K562 (cell line): ENCODE measurements around the gene RCOR1. TPM values are rescaled to one million over a fixed set of nuclear protein-coding genes. Genes with fewer than 3 reads are reported as not detected.
A peak's percentile ranks its signal among the peaks of the same experiment; 100 is the strongest.

Source experiments
- ATAC-seq: fragments of 200-7000 bp; cut with Tn5 transposase; 3 replicates; pipeline ENCODE4 v1.9.1; 2020; ENCODE audit warnings: moderate library complexity
- BruUV-seq: library from RNA; stranded (reverse); fragments of 400-500 nt; replicated peaks from 2 replicates; lab custom pipeline; 2021; lab: Mats Ljungman, UMichigan
- CTCF ChIA-PET: fragments of 300-600 bp; formaldehyde crosslinking; extraction: SDS; loops from one replicate; lab custom pipeline; 2021; ENCODE audit warnings: low intra/inter-chr PET ratio; lab: Yijun Ruan, JAX
- POLR2A ChIA-PET: fragments of 300-600, 350-650 bp; sonication (Branson Sonifier 250); formaldehyde crosslinking; extraction: SDS; loops from one replicate; lab custom pipeline; 2021; ENCODE audit warnings: antibody characterized with exemption, inconsistent platforms; lab: Yijun Ruan, JAX
- DNase-seq, 4 experiments: peaks; one replicate each; pipeline versions ENCODE4 v3.0.0 to v3.0.0-alpha.2; 2011 to 2018; ENCODE audit warnings: low spot score in 3 of 4, mixed read lengths in 3 of 4; ENCODE audit errors: extremely low read depth in 1 of 4
- FAIRE-seq: peaks from 2 replicates; lab custom pipeline; 2011; peaks lifted over from hg19 to GRCh38; lab: Jason Lieb, UNC
- H2AFZ ChIP-seq: 2 replicates; pipeline ENCODE4 v1.6.0; 2011; ENCODE audit warnings: low read depth, low read length, control low read depth, inconsistent platforms
- H3K27ac ChIP-seq: fragments of 200-600 bp; 3 replicates; pipeline ENCODE4 v1.8.0; 2011; ENCODE audit warnings: low read depth, mild to moderate bottlenecking, control low read depth, inconsistent platforms, low read length, moderate library complexity, mixed read lengths; ENCODE audit errors: extremely low read depth
- H3K27me3 ChIP-seq, 2 experiments: fragments of 300-600 bp in 1 of 2; 2 replicates in 1 of 2; 3 replicates in 1 of 2; pipeline versions ENCODE4 v1.6.0 to v1.8.0; 2011; ENCODE audit warnings: inconsistent platforms in 2 of 2, low read length in 2 of 2, mild to moderate bottlenecking in 1 of 2, mixed read lengths in 1 of 2, moderate library complexity in 1 of 2; ENCODE audit not compliant: control insufficient read depth in 2 of 2, insufficient read depth in 2 of 2
- H3K36me3 ChIP-seq: fragments of 300-600 bp; 3 replicates; pipeline ENCODE4 v1.8.0; 2011; ENCODE audit warnings: mild to moderate bottlenecking, low read length, inconsistent platforms; ENCODE audit not compliant: control insufficient read depth, insufficient read depth
- H3K4me1 ChIP-seq, 2 experiments: fragments of 200-600 bp in 1 of 2; replicated peaks in 1 of 2; 2 replicates in 1 of 2; 3 replicates in 1 of 2; pipeline versions ENCODE4 v1.5.1 to v1.8.0; 2011; ENCODE audit warnings: inconsistent platforms in 2 of 2, low read length in 2 of 2, mild to moderate bottlenecking in 1 of 2, mixed read lengths in 1 of 2, moderate library complexity in 1 of 2; ENCODE audit not compliant: control insufficient read depth in 2 of 2, insufficient read depth in 2 of 2
- H3K4me2 ChIP-seq: 2 replicates; pipeline ENCODE4 v1.6.1; 2011; ENCODE audit warnings: low read length, control low read depth, inconsistent platforms, mixed read lengths; ENCODE audit not compliant: insufficient read depth
- H3K4me3 ChIP-seq: fragments of 200-600 bp; sonication (generic), shearing (Covaris generic); 2 replicates; pipeline ENCODE4 v1.5.1; 2016; ENCODE audit warnings: control low read depth, inconsistent platforms
- H3K79me2 ChIP-seq: fragments of 200-600 bp; 3 replicates; pipeline ENCODE4 v1.8.0; 2011; ENCODE audit warnings: low read length, inconsistent platforms; ENCODE audit not compliant: control insufficient read depth, insufficient read depth
- H3K9ac ChIP-seq, 2 experiments: 2 replicates each; pipeline versions ENCODE4 v1.6.0 to v1.6.1; 2011; ENCODE audit warnings: low read depth in 2 of 2, low read length in 2 of 2, control low read depth in 1 of 2, inconsistent platforms in 1 of 2, mild to moderate bottlenecking in 1 of 2, mixed read lengths in 1 of 2; ENCODE audit not compliant: insufficient read depth in 1 of 2
- H3K9me1 ChIP-seq: one replicate; pipeline ENCODE4 v1.6.0; 2011; ENCODE audit warnings: inconsistent platforms, mild to moderate bottlenecking, low read length, moderate library complexity; ENCODE audit not compliant: control insufficient read depth, insufficient read depth
- H3K9me3 ChIP-seq: replicated peaks from 2 replicates; pipeline ENCODE4 v1.5.1; 2011; ENCODE audit warnings: low read depth, low read length, inconsistent platforms; ENCODE audit not compliant: control insufficient read depth, insufficient read depth
- H4K20me1 ChIP-seq: replicated peaks from 2 replicates; pipeline ENCODE4 v1.6.1; 2011; ENCODE audit warnings: low read length, inconsistent platforms, mixed read lengths; ENCODE audit not compliant: control insufficient read depth, insufficient read depth
- FOXA3 ChIP-seq, 2 experiments: fragments of 450-650 bp in 1 of 2; sonication (generic) in 1 of 2; formaldehyde crosslinking; IDR thresholded peaks in 1 of 2; conservative IDR thresholded peaks in 1 of 2; 2 replicates each; pipeline versions ENCODE4 v1.4.0 to v1.8.0; 2020 to 2022; ENCODE audit warnings: mild to moderate bottlenecking in 2 of 2, missing genetic modification reagents in 1 of 2
- GABPB2 ChIP-seq: fragments of 250-450 bp; sonication (Bioruptor Pico); conservative IDR thresholded peaks from 2 replicates; pipeline ENCODE4 v1.5.1; 2021; ENCODE audit warnings: mild to moderate bottlenecking
- NUFIP1 ChIP-seq: fragments of 450-650 bp; IDR thresholded peaks from 2 replicates; pipeline ENCODE4 v1.6.1; 2018; ENCODE audit not compliant: partially characterized antibody
- POLR2G ChIP-seq: fragments of 200-400 bp; formaldehyde crosslinking; IDR thresholded peaks from 2 replicates; pipeline ENCODE4 v1.6.1; 2017; ENCODE audit warnings: low read depth, mild to moderate bottlenecking, antibody characterized with exemption, low read length, moderate library complexity
- RBM22 ChIP-seq: fragments of 200-400 bp; formaldehyde crosslinking; IDR thresholded peaks from 2 replicates; pipeline ENCODE4 v1.6.1; 2018; ENCODE audit warnings: low read length, low read depth; ENCODE audit not compliant: poor library complexity, severe bottlenecking
- STAT5B ChIP-seq: fragments of 250-450 bp; sonication (Bioruptor Pico); IDR thresholded peaks from 2 replicates; pipeline ENCODE4 v1.8.0; 2021; ENCODE audit warnings: mild to moderate bottlenecking, inconsistent platforms
- WGBS: fragments of 100-300 bp; shearing (Covaris generic); methylation state at CpG from one replicate; pipeline ENCODE4 v1.1.6; 2016; ENCODE audit warnings: low coverage, mixed read lengths; ENCODE audit not compliant: insufficient coverage; ENCODE audit errors: missing lambda C conversion rate; 5-methylcytosine and 5-hydroxymethylcytosine counted together
- in situ Hi-C: fragments of 300-500 bp; cut with MboI; formaldehyde crosslinking; loops from 4 replicates; pipeline ENCODE4 v1.15.0; 2018; ENCODE audit warnings: inconsistent platforms, mixed read lengths
- intact Hi-C: fragments of 100-400 bp; cut with micrococcal nuclease; formaldehyde crosslinking; loops from 2 replicates; pipeline ENCODE4 v1.14.2; 2022
- polyA plus RNA-seq, 8 experiments: library from polyadenylated mRNA; depleted of rRNA in 4 of 8; stranded (reverse) in 5 of 8; unstranded in 3 of 8; fragments of >200 nt; fragmentation: Nextera tagmentation in 2 of 8; fragmentation: Illumina TruSeq in 1 of 8; extraction: Ambion mirVana in 2 of 8; extraction: Trizol in 1 of 8; gene quantifications; 2 replicates each; pipeline versions ENCODE4 v1.2.1 to v1.2.3, GENCODE V29; 2011 to 2014; ENCODE audit warnings: inconsistent platforms in 1 of 8, missing spikeins in 1 of 8
- total RNA-seq, 7 experiments: library from RNA; depleted of rRNA in 6 of 7; stranded (reverse); fragments of >200 nt in 6 of 7; fragmentation: Illumina TruSeq in 2 of 7; extraction: Trizol in 2 of 7; gene quantifications; 2 replicates each; pipeline versions ENCODE4 v1.2.1 to v1.2.3, GENCODE V29; 2011 to 2021; ENCODE audit warnings: low replicate concordance in 1 of 7

The RCOR1 gene
- total and polyA plus RNA-seq, 9 of the 15 experiments (the other 6 are each of a cell fraction or from before 2014, with no cell fraction given), result 8.5 to 47.9 (median 20.9) TPM

- no peak overlapping the region for H2AFZ ChIP-seq
- no peaks in the 10 kb centered on the region for H3K4me1 ChIP-seq
- no peak overlapping the region for H3K27ac ChIP-seq
- peaks cover 5% of the 10 kb centered on the region; the same call in 1 of the 3 replicates for H3K36me3 ChIP-seq
- ChIA-PET POLR2A (no interaction called here), CTCF (no interaction called here)
- no peak overlapping the region for H3K4me2 ChIP-seq
- intact Hi-C loops, result no loop called here
- WGBS, result 90% methylated on average over 10 of the region's 11 CpGs
- H3K4me3 ChIP-seq, result no peak overlapping the region
- no TSS peak for BruUV-seq
- H3K79me2 ChIP-seq, result no peaks in the 10 kb centered on the region
- no peaks in the 10 kb centered on the region; the same call in 1 of the 2 replicates for H3K9me3 ChIP-seq
- no peak for DNase-seq
- peak; percentile 41; the same call in 1 of the 2 replicates for TF ChIP-seq POLR2G
- TF ChIP-seq RBM22, result no peak
- TF ChIP-seq NUFIP1, result no peak
- no peak for TF ChIP-seq FOXA3 (CRISPR knock-in tag; conservative IDR thresholded peaks at IDR 0.05 in 1 of 2, IDR thresholded peaks at IDR 0.05 in 1 of 2)
- no peak for TF ChIP-seq GABPB2 (CRISPR knock-in tag)
- no peak for TF ChIP-seq STAT5B (CRISPR knock-in tag)
- peak; percentile 11 for ATAC-seq
- no peaks in the 10 kb centered on the region for H4K20me1 ChIP-seq
- in situ Hi-C loops, result no loop called here
- no peak for FAIRE-seq
- no peaks in the 10 kb centered on the region for H3K27me3 ChIP-seq
- H3K9me1 ChIP-seq, result no peaks in the 10 kb centered on the region
- H3K9ac ChIP-seq, result no peak overlapping the region
These were observed 146.1 kb downstream of the RCOR1 start for GRCh38 chr14:102738373-102739189.
